Measurements from ENCODE around the gene GALNT10.

The GALNT10 gene

DNA sequence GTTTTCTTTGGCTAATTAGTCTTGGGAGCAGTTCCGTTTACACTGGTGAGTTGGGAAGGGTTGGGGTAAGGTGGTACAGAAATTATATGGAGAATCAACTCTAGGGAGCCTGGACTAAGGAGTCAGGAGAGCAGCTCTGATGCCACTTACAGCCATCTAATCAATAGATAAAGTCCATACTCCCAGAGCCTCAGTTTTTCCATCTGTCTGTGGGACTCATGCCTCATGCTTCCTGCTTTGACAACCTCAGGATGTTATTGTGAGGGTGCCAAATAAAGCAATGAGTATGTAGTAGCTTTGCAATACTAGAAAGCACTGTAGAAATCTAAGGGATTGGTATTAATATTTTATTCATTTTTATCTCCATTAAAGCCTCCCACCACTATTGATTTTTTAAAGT, 105.0 kb downstream of the GALNT10 start:
- TF ChIP-seq, protein P1, sequence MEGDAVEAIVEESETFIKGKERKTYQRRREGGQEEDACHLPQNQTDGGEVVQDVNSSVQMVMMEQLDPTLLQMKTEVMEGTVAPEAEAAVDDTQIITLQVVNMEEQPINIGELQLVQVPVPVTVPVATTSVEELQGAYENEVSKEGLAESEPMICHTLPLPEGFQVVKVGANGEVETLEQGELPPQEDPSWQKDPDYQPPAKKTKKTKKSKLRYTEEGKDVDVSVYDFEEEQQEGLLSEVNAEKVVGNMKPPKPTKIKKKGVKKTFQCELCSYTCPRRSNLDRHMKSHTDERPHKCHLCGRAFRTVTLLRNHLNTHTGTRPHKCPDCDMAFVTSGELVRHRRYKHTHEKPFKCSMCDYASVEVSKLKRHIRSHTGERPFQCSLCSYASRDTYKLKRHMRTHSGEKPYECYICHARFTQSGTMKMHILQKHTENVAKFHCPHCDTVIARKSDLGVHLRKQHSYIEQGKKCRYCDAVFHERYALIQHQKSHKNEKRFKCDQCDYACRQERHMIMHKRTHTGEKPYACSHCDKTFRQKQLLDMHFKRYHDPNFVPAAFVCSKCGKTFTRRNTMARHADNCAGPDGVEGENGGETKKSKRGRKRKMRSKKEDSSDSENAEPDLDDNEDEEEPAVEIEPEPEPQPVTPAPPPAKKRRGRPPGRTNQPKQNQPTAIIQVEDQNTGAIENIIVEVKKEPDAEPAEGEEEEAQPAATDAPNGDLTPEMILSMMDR (conservative IDR thresholded peaks at IDR 0.05; ENCODE audit: low read depth): no peak
- no peak for DNase-seq (ENCODE audit: low spot score)
- ChIA-PET POLR2A (ENCODE audit: low non-redundant PET) (no interaction called here), CTCF (interaction anchor here (0.6 to 0.7 kb wide), 2 partner anchors 50 to 106 kb away, joined by 3 to 4 read pairs; no protein-coding TSS in a partner anchor)
- no peak overlapping the region for H3K27ac ChIP-seq

DNA sequence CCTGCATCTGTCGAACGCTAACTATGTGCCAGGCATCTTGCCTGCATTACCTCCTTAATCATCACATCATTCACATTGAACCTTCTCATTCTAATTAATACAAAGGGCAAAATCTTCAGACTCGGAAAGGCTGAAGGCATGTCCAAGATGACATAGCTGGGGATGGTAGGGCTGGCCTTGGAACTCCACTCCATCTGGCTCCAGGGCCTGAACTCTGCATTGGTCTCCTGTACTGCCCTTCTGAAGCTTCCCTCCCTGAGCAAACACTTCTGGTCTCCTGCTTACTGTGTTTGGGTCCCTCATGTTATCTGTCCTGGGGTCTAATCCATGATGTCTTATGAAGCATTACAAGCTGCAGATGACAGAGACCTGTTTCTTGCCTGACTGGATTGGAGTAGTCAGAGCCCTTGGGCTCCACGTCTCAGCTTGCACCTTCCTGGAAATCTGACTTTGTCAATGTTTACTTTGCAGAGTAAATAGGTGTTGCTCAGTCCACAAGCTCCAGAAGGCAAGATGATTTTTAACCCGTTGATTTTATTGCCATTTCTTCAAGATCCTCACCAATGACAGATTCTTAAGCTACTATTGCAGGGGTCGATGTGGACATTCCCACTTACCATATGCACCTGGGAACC, 106.1 kb downstream of the GALNT10 start:
- POLR2A ChIA-PET (ENCODE audit: low non-redundant PET): interaction anchor here (0.6 kb wide), 1 partner anchor 10 kb away, joined by 4 read pairs; no protein-coding TSS in a partner anchor
- no peak for DNase-seq (ENCODE audit: low spot score)
- no peak overlapping the region for H3K27ac ChIP-seq
- TF ChIP-seq, protein P1 (conservative IDR thresholded peaks at IDR 0.05; ENCODE audit: low read depth): no peak
- CTCF ChIA-PET: interaction anchor here (0.6 kb wide), 2 partner anchors 9 to 945 kb away, joined by 3 read pairs; no protein-coding TSS in a partner anchor

GRCh38 chr5:154298065-154298464, 107.5 kb downstream of the GALNT10 start:
- ChIA-PET CTCF (no interaction called here), POLR2A (ENCODE audit: low non-redundant PET) (no interaction called here)
- H3K27ac ChIP-seq: no peak overlapping the region
- TF ChIP-seq, protein P1 (conservative IDR thresholded peaks at IDR 0.05; ENCODE audit: low read depth): no peak
- no peak for DNase-seq (ENCODE audit: low spot score)

DNA sequence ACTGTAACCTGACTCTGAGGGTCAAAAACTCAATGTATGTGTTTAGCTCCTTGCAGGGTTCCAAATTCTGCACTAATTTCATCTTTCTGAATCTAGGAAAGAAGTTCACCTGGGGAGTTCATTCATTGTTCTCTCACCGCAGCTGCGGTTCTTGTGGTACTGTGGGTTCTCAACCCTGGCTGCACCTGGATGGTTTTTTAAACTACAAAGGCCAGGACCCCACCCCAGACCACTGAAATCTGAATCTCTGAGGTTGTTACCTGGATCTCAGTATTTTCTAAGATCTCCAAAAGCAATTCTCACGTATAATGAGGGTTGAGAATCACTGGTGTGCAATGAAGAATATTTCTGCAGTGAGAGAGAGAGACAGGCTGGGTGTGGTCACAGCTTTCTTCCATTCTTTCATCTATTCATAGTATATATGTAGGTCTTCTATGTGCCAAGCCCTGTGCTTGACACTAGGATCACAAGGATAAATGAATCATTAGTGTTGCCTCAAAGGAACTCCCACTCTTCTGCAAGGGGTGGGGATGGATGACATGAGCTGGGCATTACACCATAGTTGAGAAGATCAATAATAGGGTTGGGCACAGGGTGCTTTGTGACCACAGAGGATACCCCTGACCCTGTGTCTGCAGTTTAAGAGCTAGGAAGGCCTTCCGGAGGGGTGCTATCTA, 109.8 kb downstream of the GALNT10 start:
- POLR2A ChIA-PET (ENCODE audit: low non-redundant PET): no interaction called here
- H3K27ac ChIP-seq: no peak overlapping the region

DNA sequence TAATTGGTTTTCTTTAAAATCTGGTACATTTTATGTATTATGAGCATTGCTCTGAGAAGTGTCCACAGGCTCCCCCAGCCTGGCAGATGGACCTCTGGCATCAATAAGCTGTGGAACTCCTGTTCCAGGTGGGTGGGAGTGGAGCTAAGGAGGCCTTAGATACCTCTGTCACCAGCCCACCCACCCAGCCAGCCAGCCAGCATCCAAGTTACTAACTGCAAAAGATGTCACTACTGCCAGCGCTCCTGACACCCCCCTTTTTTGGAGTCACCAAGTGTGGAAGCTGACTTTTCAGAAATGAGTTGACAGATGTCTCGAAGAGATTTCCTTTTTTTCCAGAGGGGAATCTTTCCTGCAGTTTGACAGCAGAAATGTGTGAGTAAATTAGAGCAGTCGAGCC, 111.2 kb downstream of the GALNT10 start:
- TF ChIP-seq, protein P1 (conservative IDR thresholded peaks at IDR 0.05; ENCODE audit: low read depth): no peak
- no peak for DNase-seq (ENCODE audit: low spot score)
- POLR2A ChIA-PET (ENCODE audit: low non-redundant PET): no interaction called here
- no peak overlapping the region for H3K27ac ChIP-seq
- CTCF ChIA-PET: interaction anchor here (0.6 kb wide), 1 partner anchor 313 kb away, joined by 3 read pairs; no protein-coding TSS in a partner anchor

More for the DNA sequence above, 109.8 kb downstream of the GALNT10 start:
- DNase-seq (ENCODE audit: low spot score): no peak
- TF ChIP-seq, protein P1 (conservative IDR thresholded peaks at IDR 0.05; ENCODE audit: low read depth): no peak
- CTCF ChIA-PET: no interaction called here

DNA sequence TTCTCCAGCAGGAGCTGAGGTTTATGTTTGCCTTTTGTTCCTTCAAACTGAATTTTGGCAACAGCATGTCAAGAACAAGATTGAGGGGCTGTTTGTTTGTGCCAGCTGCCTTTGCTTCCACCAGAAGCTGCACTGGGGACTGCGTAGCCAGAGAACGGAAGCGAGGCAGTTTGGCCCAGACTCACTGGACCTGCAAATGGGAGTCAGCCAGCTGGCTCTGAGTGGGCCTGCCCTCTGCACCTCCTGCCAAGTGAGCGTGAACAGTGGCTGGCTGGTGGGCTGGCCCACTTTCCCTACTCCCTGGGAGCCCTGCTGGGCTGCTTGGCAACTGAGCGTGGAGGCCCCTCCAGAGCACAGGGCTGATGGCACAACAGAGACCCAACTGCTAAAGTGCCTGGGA, 111.6 kb downstream of the GALNT10 start:
- ChIA-PET POLR2A (ENCODE audit: low non-redundant PET) (no interaction called here), CTCF (interaction anchor here (0.6 kb wide), 1 partner anchor 313 kb away, joined by 3 read pairs; no protein-coding TSS in a partner anchor)
- no peak overlapping the region for H3K27ac ChIP-seq
- no peak for DNase-seq (ENCODE audit: low spot score)
- TF ChIP-seq, protein P1 (conservative IDR thresholded peaks at IDR 0.05; ENCODE audit: low read depth): no peak

All from RWPE1 (cell line).